B cell (primary cell): ENCODE data around the gene GMPR2. TPM values are rescaled to one million over a fixed set of nuclear protein-coding genes. Genes with fewer than 3 reads are reported as not detected.

Experiments used
- ATAC-seq: fragments of 200-7000 bp; cut with Tn5 transposase; one replicate; pipeline ENCODE4 v1.10.0; 2021; ENCODE audit warnings: low read depth, mild to moderate bottlenecking, moderate number of reproducible peaks, moderate library complexity
- CTCF ChIA-PET: fragments of 350-600 bp; sonication (Branson Sonifier 250); formaldehyde crosslinking; loops from one replicate; lab custom pipeline; 2021; ENCODE audit warnings: antibody characterized with exemption, inconsistent platforms; lab: Charles Lee
- POLR2A ChIA-PET: fragments of 350-600 bp; sonication (Branson Sonifier 250); formaldehyde crosslinking; loops from one replicate; lab custom pipeline; 2021; ENCODE audit warnings: antibody characterized with exemption; lab: Charles Lee
- DNase-seq: peaks from one replicate; pipeline ENCODE4 v3.0.0; 2013
- H2AFZ ChIP-seq: 2 replicates; pipeline ENCODE4 v1.6.1; 2012; ENCODE audit warnings: mild to moderate bottlenecking, low read depth, low read length; ENCODE audit not compliant: insufficient read depth, poor library complexity, severe bottlenecking
- H3K27ac ChIP-seq, 2 donors: 1 replicate in 1 of 2; 2 replicates in 1 of 2; pipeline ENCODE4 v1.5.1; 2012 to 2013; ENCODE audit warnings: low read length in 2 of 2, mild to moderate bottlenecking in 2 of 2, moderate library complexity in 1 of 2
- H3K27me3 ChIP-seq, 4 experiments: fragments of 200-600 bp in 1 of 4; sonication (generic) in 1 of 4; replicated peaks in 1 of 4; 1 replicate in 2 of 4; 2 replicates in 2 of 4; pipeline versions ENCODE4 v1.6.1 to v1.7.0; 2013 to 2016; ENCODE audit warnings: low read length in 3 of 4, mild to moderate bottlenecking in 2 of 4, mixed read lengths in 1 of 4, moderate library complexity in 1 of 4; ENCODE audit not compliant: insufficient read depth in 4 of 4, control insufficient read depth in 3 of 4; ENCODE audit errors: control extremely low read depth in 1 of 4
- H3K36me3 ChIP-seq, 2 experiments: replicated peaks in 1 of 2; 1 replicate in 1 of 2; 2 replicates in 1 of 2; pipeline versions ENCODE4 v1.6.1 to v1.7.1; 2013; ENCODE audit warnings: low read length in 1 of 2; ENCODE audit not compliant: insufficient read depth in 2 of 2, control insufficient read depth in 1 of 2; ENCODE audit errors: control extremely low read depth in 1 of 2, extremely low read depth in 1 of 2
- H3K4me1 ChIP-seq, 2 donors: fragments of 200-600 bp in 1 of 2; sonication (generic) in 1 of 2; 1 replicate in 1 of 2; 2 replicates in 1 of 2; pipeline versions ENCODE4 v1.5.1 to v1.6.1; 2013 to 2017; ENCODE audit warnings: low read length in 2 of 2; ENCODE audit not compliant: control insufficient read depth in 2 of 2, insufficient read depth in 2 of 2
- H3K4me2 ChIP-seq: replicated peaks from 2 replicates; pipeline ENCODE3; 2012; ENCODE audit warnings: mild to moderate bottlenecking, low read depth, low read length; ENCODE audit not compliant: poor library complexity, severe bottlenecking
- H3K4me3 ChIP-seq, 5 experiments: fragments of 200-600 bp in 1 of 5; sonication (generic) in 1 of 5; 1 replicate in 3 of 5; 2 replicates in 2 of 5; pipeline versions ENCODE4 v1.5.1 to v1.7.0; 2011 to 2016; ENCODE audit warnings: low read length in 4 of 5, mild to moderate bottlenecking in 4 of 5, low read depth in 2 of 5, control low read depth in 1 of 5, moderate library complexity in 1 of 5; ENCODE audit not compliant: insufficient read depth in 1 of 5; ENCODE audit errors: control extremely low read depth in 1 of 5, extremely low read depth in 1 of 5
- H3K79me2 ChIP-seq: fragments of 200-600 bp; sonication (generic); one replicate; pipeline ENCODE4 v1.6.0; 2016; ENCODE audit warnings: low read length; ENCODE audit not compliant: control insufficient read depth, insufficient read depth
- H3K9ac ChIP-seq: fragments of 200-600 bp; sonication (generic); 2 replicates; pipeline ENCODE4 v1.6.1; 2017; ENCODE audit warnings: mild to moderate bottlenecking, low read length, moderate library complexity
- H3K9me3 ChIP-seq, 3 donors: one replicate each; pipeline versions ENCODE4 v1.6.1 to v1.7.1; 2013; ENCODE audit warnings: low read length in 2 of 3; ENCODE audit not compliant: control insufficient read depth in 2 of 3, insufficient read depth in 1 of 3; ENCODE audit errors: control extremely low read depth in 1 of 3
- H4K20me1 ChIP-seq: 2 replicates; pipeline ENCODE4 v1.6.0; 2012; ENCODE audit warnings: mild to moderate bottlenecking, low read length; ENCODE audit not compliant: insufficient read depth, control insufficient read depth, poor library complexity, severe bottlenecking
- H3K27ac Mint-ChIP-seq: one replicate; pipeline ENCODE4 v1.8.0; 2021; ENCODE audit warnings: mixed read lengths
- H3K27me3 Mint-ChIP-seq: one replicate; pipeline ENCODE4 v1.8.0; 2021; ENCODE audit warnings: mixed read lengths
- H3K4me1 Mint-ChIP-seq: one replicate; pipeline ENCODE4 v1.8.0; 2021; ENCODE audit warnings: mixed read lengths
- H3K4me3 Mint-ChIP-seq: one replicate; pipeline ENCODE4 v1.8.0; 2021; ENCODE audit warnings: mixed read lengths
- H3K9me3 Mint-ChIP-seq: one replicate; pipeline ENCODE4 v1.8.0; 2022; ENCODE audit warnings: mixed read lengths; ENCODE audit not compliant: insufficient read depth
- EZH2 ChIP-seq: IDR thresholded peaks from 2 replicates; pipeline ENCODE4 v1.6.1; 2012; ENCODE audit warnings: borderline replicate concordance, low read depth, mild to moderate bottlenecking, moderate library complexity, low read length; ENCODE audit not compliant: insufficient read depth, poor library complexity, severe bottlenecking
- WGBS: methylation state at CpG from one replicate; pipeline ENCODE4 v1.1.5; 2013; ENCODE audit warnings: missing lambda C conversion rate; ENCODE audit not compliant: insufficient coverage; 5-methylcytosine and 5-hydroxymethylcytosine counted together
- intact Hi-C: fragments of 100-400 bp; cut with micrococcal nuclease; formaldehyde crosslinking; loops from one replicate; pipeline ENCODE4 v1.10.0; 2022
- polyA plus RNA-seq: library from polyadenylated mRNA; depleted of rRNA; stranded (reverse); fragments of >200 nt; gene quantifications from 2 replicates; pipeline ENCODE4 v1.2.3, GENCODE V29; 2012
- total RNA-seq, 2 donors: library from RNA; stranded (reverse); fragments of 120-200 nt in 1 of 2; gene quantifications; 1 replicate in 1 of 2; 2 replicates in 1 of 2; pipeline versions ENCODE4 v1.2.3 to v1.2.4, GENCODE V29; 2013 to 2022
- TF ChIP-seq, protein P1 (sequence below): fragments of 200-600 bp; IDR thresholded peaks from one replicate; pipeline ENCODE4 v1.8.0; 2022; ENCODE audit warnings: antibody characterized with exemption, mild to moderate bottlenecking

GMPR2 gene
- total and polyA plus RNA-seq, 2 donors (not counting 1 experiment from before 2014, with no cell fraction given): 39.7 to 58.7 TPM

DNA sequence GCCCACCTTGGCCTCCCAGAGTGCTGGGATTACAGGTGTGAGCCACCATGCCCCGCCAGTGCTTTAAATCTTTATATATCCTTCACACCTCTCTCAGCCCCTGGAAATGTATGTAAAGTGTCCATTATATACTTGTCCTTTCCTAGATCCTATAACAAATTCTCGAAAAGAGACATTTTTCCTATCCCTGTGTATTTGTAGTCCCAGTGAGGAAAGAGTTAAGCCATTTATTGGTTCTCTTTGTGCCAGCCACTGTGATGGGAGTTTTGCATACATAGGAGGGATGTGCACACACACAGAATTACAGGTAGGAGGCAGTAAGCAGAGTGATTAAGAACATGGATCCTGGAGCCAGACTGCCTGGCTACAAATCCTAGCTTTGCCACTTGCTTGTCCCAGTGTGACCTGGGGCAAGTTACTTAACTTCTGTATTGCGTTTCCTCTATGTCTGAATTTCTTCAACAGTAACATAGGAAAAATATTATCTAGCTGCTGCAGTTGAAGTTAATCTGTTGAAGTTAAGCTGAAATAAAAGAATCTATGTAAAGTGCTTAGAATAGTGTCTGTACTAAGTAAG, 40.8 kb downstream of the GMPR2 start:
- Mint-ChIP-seq H3K4me3 (peak overlapping the region; percentile 58), H3K27me3 (no peaks in the 10 kb centered on the region), H3K9me3 (no peaks in the 10 kb centered on the region), H3K4me1 (peaks cover 69% of the 10 kb centered on the region), H3K27ac (peak overlapping the region; percentile 89)
- H3K9me3 ChIP-seq: peaks cover 0 to 10% (median 0%) of the 10 kb centered on the region in 3 donors
- DNase-seq: no peak
- no peak for ATAC-seq
- intact Hi-C loops: loop anchor here (10.0 kb wide), 1 partner anchor 129 kb away; the partner anchor contains the start of genes EMC9, PSME2 and RNF31
- peaks cover 30% of the 10 kb centered on the region for H3K79me2 ChIP-seq
- no peak overlapping the region for H3K4me3 ChIP-seq
- H2AFZ ChIP-seq: peak overlapping the region; percentile 10
- H3K4me1 ChIP-seq: peaks cover 49 to 57% of the 10 kb centered on the region in 2 donors
- H3K27me3 ChIP-seq: no peaks in the 10 kb centered on the region
- peak overlapping the region; percentile 52 for H3K4me2 ChIP-seq
- H4K20me1 ChIP-seq: no peaks in the 10 kb centered on the region
- peak overlapping the region; percentile 76 to 81 for H3K27ac ChIP-seq
- H3K36me3 ChIP-seq: peaks cover 0 to 10% of the 10 kb centered on the region in 2 experiments
- CTCF ChIA-PET: interaction anchor here (0.7 to 2.4 kb wide), 8 partner anchors 10 to 437 kb away, joined by 3 to 19 read pairs (median 5); partner anchors contain the start of genes CIDEB, LTB4R and TINF2
- POLR2A ChIA-PET: interaction anchor here (0.7 to 2.0 kb wide), 5 partner anchors 16 to 157 kb away, joined by 3 to 11 read pairs (median 4); partner anchors contain the start of gene TINF2
- H3K9ac ChIP-seq: no peak overlapping the region
- TF ChIP-seq, protein P1, sequence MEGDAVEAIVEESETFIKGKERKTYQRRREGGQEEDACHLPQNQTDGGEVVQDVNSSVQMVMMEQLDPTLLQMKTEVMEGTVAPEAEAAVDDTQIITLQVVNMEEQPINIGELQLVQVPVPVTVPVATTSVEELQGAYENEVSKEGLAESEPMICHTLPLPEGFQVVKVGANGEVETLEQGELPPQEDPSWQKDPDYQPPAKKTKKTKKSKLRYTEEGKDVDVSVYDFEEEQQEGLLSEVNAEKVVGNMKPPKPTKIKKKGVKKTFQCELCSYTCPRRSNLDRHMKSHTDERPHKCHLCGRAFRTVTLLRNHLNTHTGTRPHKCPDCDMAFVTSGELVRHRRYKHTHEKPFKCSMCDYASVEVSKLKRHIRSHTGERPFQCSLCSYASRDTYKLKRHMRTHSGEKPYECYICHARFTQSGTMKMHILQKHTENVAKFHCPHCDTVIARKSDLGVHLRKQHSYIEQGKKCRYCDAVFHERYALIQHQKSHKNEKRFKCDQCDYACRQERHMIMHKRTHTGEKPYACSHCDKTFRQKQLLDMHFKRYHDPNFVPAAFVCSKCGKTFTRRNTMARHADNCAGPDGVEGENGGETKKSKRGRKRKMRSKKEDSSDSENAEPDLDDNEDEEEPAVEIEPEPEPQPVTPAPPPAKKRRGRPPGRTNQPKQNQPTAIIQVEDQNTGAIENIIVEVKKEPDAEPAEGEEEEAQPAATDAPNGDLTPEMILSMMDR: no peak
- TF ChIP-seq EZH2: no peak
- WGBS: no CpG with 5 or more reads among the region's 3 CpGs

DNA sequence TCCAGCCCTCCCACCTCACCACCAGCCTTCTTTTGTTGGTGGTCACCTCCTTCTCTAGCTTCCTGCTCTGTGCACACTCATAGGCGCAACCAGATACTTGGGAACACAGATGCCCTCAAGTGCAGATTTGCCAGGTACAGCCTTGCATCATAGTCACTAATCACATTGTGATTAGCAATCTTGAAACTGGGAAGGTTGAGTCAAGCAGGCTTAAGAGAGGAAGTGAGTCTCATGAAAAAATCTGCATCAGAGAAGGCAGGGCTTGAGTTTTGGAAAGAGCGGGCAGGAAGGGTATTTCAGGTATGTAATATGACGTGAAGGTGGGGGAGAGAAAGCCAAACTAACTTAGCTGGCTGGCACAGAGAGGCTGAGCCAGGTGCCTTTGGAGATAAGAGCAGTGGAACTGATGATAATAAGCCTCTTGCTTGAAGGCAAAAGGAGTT, 41.4 kb downstream of the GMPR2 start:
- TF ChIP-seq, protein P1: no peak
- no peak for TF ChIP-seq EZH2
- H3K4me2 ChIP-seq: peak overlapping the region; percentile 52
- H3K27me3 ChIP-seq: no peaks in the 10 kb centered on the region
- peak overlapping the region; percentile 10 for H2AFZ ChIP-seq
- peak overlapping the region; percentile 76 to 81 for H3K27ac ChIP-seq
- Mint-ChIP-seq H3K27ac (peak overlapping the region; percentile 89), H3K4me1 (peaks cover 76% of the 10 kb centered on the region), H3K4me3 (peak overlapping the region; percentile 58), H3K27me3 (no peaks in the 10 kb centered on the region), H3K9me3 (no peaks in the 10 kb centered on the region)
- ATAC-seq (peak; percentile 28), DNase-seq (peak; percentile 89)
- peaks cover 55 to 64% of the 10 kb centered on the region in 2 donors for H3K4me1 ChIP-seq
- intact Hi-C loops: loop anchor here (10.0 kb wide), 1 partner anchor 129 kb away; the partner anchor contains the start of genes EMC9, PSME2 and RNF31
- no peaks in the 10 kb centered on the region for H4K20me1 ChIP-seq
- no peak overlapping the region for H3K9ac ChIP-seq
- H3K36me3 ChIP-seq: peaks cover 0 to 5% of the 10 kb centered on the region in 2 experiments
- ChIA-PET CTCF (interaction anchor here (0.7 to 2.4 kb wide), 10 partner anchors 10 to 436 kb away, joined by 3 to 19 read pairs (median 4); partner anchors contain the start of genes CIDEB, LTB4R, MDP1 and TINF2), POLR2A (interaction anchor here (0.7 to 2.0 kb wide), 5 partner anchors 15 to 156 kb away, joined by 3 to 11 read pairs (median 4); partner anchors contain the start of gene TINF2)
- H3K4me3 ChIP-seq: no peak overlapping the region
- H3K79me2 ChIP-seq: peaks cover 34% of the 10 kb centered on the region
- H3K9me3 ChIP-seq: peaks cover 0 to 10% (median 0%) of the 10 kb centered on the region in 3 donors
- WGBS: 32% methylated on average over 3 of the region's 3 CpGs
